Activated CD4-positive, alpha-beta T cell treated with anti-CD3 and anti-CD28 coated beads, Interleukin-2, amount 50 U/mL, for 1 hour (primary cell): ENCODE measurements around the gene UVRAG.

Source experiments
- DNase-seq: peaks from one replicate; pipeline ENCODE4 v3.0.0-alpha.2; 2020

Gene UVRAG

DNA sequence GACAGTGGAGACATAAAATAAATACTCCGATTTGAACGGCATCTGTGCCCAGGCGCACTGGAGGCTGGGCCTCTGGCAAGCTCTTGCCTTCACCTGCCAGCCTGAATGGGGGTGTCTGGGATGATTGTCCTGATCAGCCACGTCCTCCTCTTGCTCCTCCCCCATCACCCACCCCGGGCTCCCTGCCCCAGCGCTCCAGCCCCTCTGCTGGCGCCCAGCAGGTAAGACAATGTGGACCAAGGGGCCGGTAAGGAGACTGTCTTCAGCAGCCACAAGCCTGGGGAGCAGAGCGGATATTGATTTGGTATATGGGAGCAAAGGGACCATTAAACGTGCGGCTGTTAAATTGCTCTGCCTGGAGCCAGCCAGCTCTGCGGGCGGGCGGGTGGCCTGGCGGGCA is 366.4 kb downstream of the UVRAG start:
- DNase-seq = no peak

- DNase-seq = no peak
Observed at GRCh38 chr11:76184551-76184993, 369.6 kb downstream of the UVRAG start.

DNA sequence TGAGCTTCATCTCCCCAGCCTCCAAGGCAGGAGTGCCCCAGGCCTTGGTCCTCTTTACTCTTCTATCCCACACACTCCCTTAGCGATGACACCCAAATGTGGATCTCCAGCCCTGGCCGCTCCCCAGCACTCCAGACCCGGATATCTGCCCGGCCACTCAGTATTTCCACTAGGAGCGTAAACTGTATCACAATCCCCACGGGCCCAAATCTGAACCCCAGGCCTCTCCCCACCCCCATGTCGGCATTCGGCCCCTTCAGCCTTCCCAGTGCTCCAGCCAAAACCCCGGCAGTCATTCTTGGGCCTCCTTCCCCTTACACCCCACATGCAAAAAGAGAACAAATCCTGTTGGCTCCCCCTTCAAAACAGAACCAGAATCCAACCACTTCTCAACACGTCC is 370.5 kb downstream of the UVRAG start:
- no peak for DNase-seq

DNA sequence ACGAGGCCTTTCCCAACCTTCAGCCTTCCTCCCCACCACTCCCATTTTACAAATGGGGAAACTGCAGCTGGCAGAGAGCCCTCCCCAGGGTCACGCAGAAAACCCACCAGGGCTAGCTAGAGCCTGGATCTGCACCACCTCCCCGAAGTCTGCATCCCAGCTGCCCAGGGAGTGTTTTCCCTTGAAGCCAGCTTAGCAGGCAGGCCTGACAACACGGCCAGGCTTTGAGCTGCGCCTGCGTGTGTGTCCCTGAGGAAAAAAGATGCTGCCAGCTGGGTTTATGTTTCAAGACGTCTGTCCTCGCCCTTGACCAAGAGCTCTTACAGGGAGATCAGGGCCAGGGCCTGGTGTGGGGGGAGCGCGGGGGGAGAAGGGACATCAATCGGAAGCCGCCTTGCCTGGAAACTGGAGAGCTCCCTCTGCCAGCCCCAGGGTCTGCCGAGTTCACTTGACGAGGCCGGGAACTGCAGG is 371.0 kb downstream of the UVRAG start:
- no peak for DNase-seq

DNA sequence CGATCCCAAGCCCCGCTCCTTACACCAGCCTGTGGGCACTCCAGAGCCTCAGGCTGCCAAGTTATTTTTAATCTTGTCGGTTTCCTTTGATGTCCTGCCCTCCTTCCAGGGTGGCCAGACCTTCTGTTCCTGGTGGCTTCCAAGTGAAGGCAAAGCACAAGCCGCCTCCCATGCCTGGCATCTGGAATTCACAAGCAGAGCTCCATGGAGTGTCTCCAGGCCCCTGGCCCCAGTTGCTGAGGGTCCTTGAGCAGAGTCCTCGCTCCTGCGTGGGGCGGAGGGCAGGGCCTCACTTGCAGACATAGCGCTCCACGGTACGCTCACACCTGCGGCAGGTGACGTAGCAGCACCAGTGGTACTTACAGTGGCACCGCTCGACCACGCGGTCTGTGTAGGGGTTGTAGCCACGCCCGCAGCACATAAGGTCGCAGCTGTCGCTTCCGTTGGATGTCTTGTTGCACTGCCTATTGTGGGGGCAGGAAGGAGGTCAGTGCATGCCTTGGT is 371.8 kb downstream of the UVRAG start:
- DNase-seq = no peak

GRCh38 chr11:76188873-76189272 is 373.9 kb downstream of the UVRAG start:
- DNase-seq = no peak

DNA sequence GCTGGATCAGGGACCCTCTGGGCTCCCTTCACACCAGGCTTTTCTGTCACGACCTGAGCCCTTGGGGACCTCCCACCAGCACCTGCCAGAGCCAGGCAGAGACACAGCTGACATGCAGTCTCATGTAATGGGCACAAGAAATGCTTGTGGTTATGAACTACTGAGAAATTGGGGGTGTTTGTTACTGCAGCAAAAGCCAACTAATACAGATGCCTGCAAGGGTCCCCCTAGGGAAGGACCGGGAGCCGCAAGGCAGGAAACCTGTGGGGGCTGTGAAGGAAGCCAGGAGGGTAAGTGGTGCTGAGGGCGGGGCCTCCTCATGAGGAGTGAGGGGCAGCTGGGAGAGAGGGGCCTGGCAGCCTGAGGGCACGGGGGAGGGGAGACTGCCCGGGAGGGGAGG is 374.7 kb downstream of the UVRAG start:
- DNase-seq = no peak

DNA sequence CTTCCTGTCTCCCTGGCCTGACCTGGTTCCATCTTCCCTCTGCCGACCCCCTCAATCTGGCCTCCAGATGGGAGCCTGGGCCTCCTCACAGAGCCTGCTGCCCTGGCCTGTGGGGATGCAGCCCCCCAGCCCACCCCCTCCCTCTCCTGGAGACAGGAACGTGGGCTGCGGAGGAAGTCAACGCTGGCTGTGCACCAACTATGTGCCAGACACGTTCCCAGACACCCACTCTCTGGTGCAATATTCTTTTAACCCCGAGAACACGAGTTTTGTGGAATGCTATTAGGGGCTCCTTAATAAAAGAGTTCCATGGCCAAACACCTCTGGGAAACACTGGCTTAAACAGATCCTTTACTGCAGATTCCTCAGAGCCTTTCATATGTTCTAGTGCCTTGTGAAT is 375.4 kb downstream of the UVRAG start:
- no peak for DNase-seq
